Esophagus (tissue), 2 donors: ENCODE measurements around the gene BTC. TPM values are rescaled to one million over a fixed set of nuclear protein-coding genes. Genes with fewer than 3 reads are reported as not detected.

ENCODE experiments used
- polyA plus RNA-seq, 2 donors: library from polyadenylated mRNA; stranded (reverse); fragments of 200-250 nt; gene quantifications; one replicate each; pipeline ENCODE4 v1.2.3, GENCODE V29; 2013
- donor health status: healthy with polysubstance abuse.
- donor health status: Bipolar disorder and iron deficiency.

The BTC gene
- polyA plus RNA-seq, 2 donors, result 4.1 to 4.2 TPM

Other genes starting within 250 kb of the BTC start
- 1 to 10 TPM in 1 of 2 donors, under 1 TPM in 1; 0.51 to 1.8 TPM for gene PARM1, start 138.6 kb upstream of the BTC start, polyA plus RNA-seq